Measurements from ENCODE around the gene TLE7.

TLE7 gene

GRCh38 chr16:71412270-71413160 is 29.3 kb downstream of the TLE7 start:
- DNase-seq, result peak; percentile 84

- no peak for DNase-seq
Observed at GRCh38 chr16:71410146-71410545, 31.7 kb downstream of the TLE7 start.

GRCh38 chr16:71409011-71409775 is 32.7 kb downstream of the TLE7 start:
- no peak for DNase-seq

- no peak for DNase-seq
Observed at GRCh38 chr16:71408536-71408935, 33.3 kb downstream of the TLE7 start.

GRCh38 chr16:71407731-71408130 is 34.1 kb downstream of the TLE7 start:
- DNase-seq, result no peak

- DNase-seq, result no peak
Observed at GRCh38 chr16:71406724-71407123, 35.1 kb downstream of the TLE7 start.

GRCh38 chr16:71406316-71406715 is 35.5 kb downstream of the TLE7 start:
- DNase-seq, result no peak

GRCh38 chr16:71404364-71404763 is 37.5 kb downstream of the TLE7 start:
- no peak for DNase-seq

GRCh38 chr16:71402674-71403073 is 39.2 kb downstream of the TLE7 start:
- no peak for DNase-seq

- no peak for DNase-seq
Observed at GRCh38 chr16:71402007-71402406, 39.8 kb downstream of the TLE7 start.

GRCh38 chr16:71399801-71400563 is 41.9 kb downstream of the TLE7 start:
- DNase-seq, result no peak

- no peak for DNase-seq
Observed at GRCh38 chr16:71396594-71396993, 45.3 kb downstream of the TLE7 start.

- no peak for DNase-seq
Observed at GRCh38 chr16:71389330-71389729, 52.5 kb downstream of the TLE7 start.

- no peak for DNase-seq
Observed at GRCh38 chr16:71387045-71387871, 54.6 kb downstream of the TLE7 start.

GRCh38 chr16:71384073-71384724 is 57.7 kb downstream of the TLE7 start:
- DNase-seq, result no peak

GRCh38 chr16:71383054-71383773 is 58.6 kb downstream of the TLE7 start:
- peak; percentile 13 for DNase-seq

GRCh38 chr16:71380831-71381230 is 61.0 kb downstream of the TLE7 start:
- DNase-seq, result no peak
